OCI-LY3 (cell line): Measurements from ENCODE around the gene MAGI2.

ENCODE experiments used
- H2AFZ ChIP-seq: fragments of 200-600, 300-600 bp; shearing (Covaris generic); 2 replicates; pipeline ENCODE4 v1.6.0; 2014; ENCODE audit warnings: antibody characterized with exemption, low read depth, low read length
- H3K27ac ChIP-seq: fragments of 200-600, 300-600 bp; sonication (generic); 2 replicates; pipeline ENCODE4 v1.5.1; 2014; ENCODE audit warnings: mild to moderate bottlenecking, low read length, moderate library complexity, mixed read lengths
- H3K27me3 ChIP-seq: fragments of 200-600, 300-600 bp; sonication (generic); 2 replicates; pipeline ENCODE4 v1.6.1; 2014; ENCODE audit warnings: low read depth, low read length, mixed read lengths
- H3K36me3 ChIP-seq: fragments of 200-600, 300-600 bp; sonication (generic); replicated peaks from 2 replicates; pipeline ENCODE3; 2014; ENCODE audit warnings: low read depth, low read length, mixed read lengths
- H3K4me1 ChIP-seq: fragments of 300-600, 200-600 bp; sonication (generic); 2 replicates; pipeline ENCODE4 v1.6.1; 2014; ENCODE audit warnings: low read length, mixed read lengths
- H3K4me2 ChIP-seq: fragments of 200-600, 300-600 bp; sonication (generic); 2 replicates; pipeline ENCODE4 v1.6.1; 2014; ENCODE audit warnings: low read length, mixed read lengths
- H3K4me3 ChIP-seq: fragments of 300-600, 200-600 bp; sonication (generic); 2 replicates; pipeline ENCODE4 v1.5.1; 2014; ENCODE audit warnings: antibody characterized with exemption, mild to moderate bottlenecking, low read length, moderate library complexity
- H3K79me2 ChIP-seq: fragments of 300-600, 200-600 bp; shearing (Covaris generic); 2 replicates; pipeline ENCODE4 v1.6.1; 2014; ENCODE audit warnings: mild to moderate bottlenecking, low read length, mixed read lengths
- H3K9ac ChIP-seq: fragments of 300-600, 200-600 bp; shearing (Covaris generic); 2 replicates; pipeline ENCODE4 v1.6.0; 2014; ENCODE audit warnings: mild to moderate bottlenecking, low read length, moderate library complexity
- H3K9me3 ChIP-seq: fragments of 200-600, 300-600 bp; shearing (Covaris generic); 2 replicates; pipeline ENCODE4 v1.6.1; 2014; ENCODE audit warnings: low read length, mixed read lengths; ENCODE audit not compliant: insufficient read depth
- H4K20me1 ChIP-seq: fragments of 200-600, 300-600 bp; sonication (generic); 2 replicates; pipeline ENCODE4 v1.6.1; 2016; ENCODE audit warnings: low read length, mixed read lengths; ENCODE audit not compliant: insufficient read depth
- EZH2phosphoT487 ChIP-seq: fragments of 200-600 bp; shearing (Covaris generic); IDR thresholded peaks from 2 replicates; pipeline ENCODE4 v1.6.1; 2018; ENCODE audit warnings: antibody characterized with exemption, mixed run types, low read depth
- TF ChIP-seq, protein P1 (sequence below): fragments of 200-600, 300-600 bp; sonication (generic); IDR thresholded peaks from 2 replicates; pipeline ENCODE4 v1.5.1; 2014; ENCODE audit warnings: antibody characterized with exemption, low read length, low read depth

The MAGI2 gene

GRCh38 chr7:78315119-78315518 lies 1138.3 kb downstream of the MAGI2 start:
- Histone ChIP-seq H3K4me1 (no peaks in the 10 kb centered on the region), H3K27me3 (no peaks in the 10 kb centered on the region), H3K4me2 (no peak overlapping the region), H3K9ac (no peak overlapping the region), H2AFZ (no peak overlapping the region), H3K36me3 (no peaks in the 10 kb centered on the region), H3K79me2 (no peaks in the 10 kb centered on the region), H3K4me3 (no peak overlapping the region), H3K27ac (no peak overlapping the region), H3K9me3 (no peaks in the 10 kb centered on the region), H4K20me1 (no peaks in the 10 kb centered on the region)
- TF ChIP-seq EZH2phosphoT487 = no peak
- TF ChIP-seq, protein P1, sequence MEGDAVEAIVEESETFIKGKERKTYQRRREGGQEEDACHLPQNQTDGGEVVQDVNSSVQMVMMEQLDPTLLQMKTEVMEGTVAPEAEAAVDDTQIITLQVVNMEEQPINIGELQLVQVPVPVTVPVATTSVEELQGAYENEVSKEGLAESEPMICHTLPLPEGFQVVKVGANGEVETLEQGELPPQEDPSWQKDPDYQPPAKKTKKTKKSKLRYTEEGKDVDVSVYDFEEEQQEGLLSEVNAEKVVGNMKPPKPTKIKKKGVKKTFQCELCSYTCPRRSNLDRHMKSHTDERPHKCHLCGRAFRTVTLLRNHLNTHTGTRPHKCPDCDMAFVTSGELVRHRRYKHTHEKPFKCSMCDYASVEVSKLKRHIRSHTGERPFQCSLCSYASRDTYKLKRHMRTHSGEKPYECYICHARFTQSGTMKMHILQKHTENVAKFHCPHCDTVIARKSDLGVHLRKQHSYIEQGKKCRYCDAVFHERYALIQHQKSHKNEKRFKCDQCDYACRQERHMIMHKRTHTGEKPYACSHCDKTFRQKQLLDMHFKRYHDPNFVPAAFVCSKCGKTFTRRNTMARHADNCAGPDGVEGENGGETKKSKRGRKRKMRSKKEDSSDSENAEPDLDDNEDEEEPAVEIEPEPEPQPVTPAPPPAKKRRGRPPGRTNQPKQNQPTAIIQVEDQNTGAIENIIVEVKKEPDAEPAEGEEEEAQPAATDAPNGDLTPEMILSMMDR = no peak

- Histone ChIP-seq H3K9ac (no peak overlapping the region), H3K27me3 (no peaks in the 10 kb centered on the region), H3K4me1 (no peaks in the 10 kb centered on the region), H3K4me2 (no peak overlapping the region), H2AFZ (no peak overlapping the region), H3K27ac (no peak overlapping the region), H3K9me3 (no peaks in the 10 kb centered on the region), H3K79me2 (no peaks in the 10 kb centered on the region), H3K36me3 (no peaks in the 10 kb centered on the region), H3K4me3 (no peak overlapping the region), H4K20me1 (no peaks in the 10 kb centered on the region)
- TF ChIP-seq EZH2phosphoT487 = no peak
- TF ChIP-seq, protein P1 = no peak
Measured at GRCh38 chr7:78311181-78311580, 1142.3 kb downstream of the MAGI2 start.

DNA sequence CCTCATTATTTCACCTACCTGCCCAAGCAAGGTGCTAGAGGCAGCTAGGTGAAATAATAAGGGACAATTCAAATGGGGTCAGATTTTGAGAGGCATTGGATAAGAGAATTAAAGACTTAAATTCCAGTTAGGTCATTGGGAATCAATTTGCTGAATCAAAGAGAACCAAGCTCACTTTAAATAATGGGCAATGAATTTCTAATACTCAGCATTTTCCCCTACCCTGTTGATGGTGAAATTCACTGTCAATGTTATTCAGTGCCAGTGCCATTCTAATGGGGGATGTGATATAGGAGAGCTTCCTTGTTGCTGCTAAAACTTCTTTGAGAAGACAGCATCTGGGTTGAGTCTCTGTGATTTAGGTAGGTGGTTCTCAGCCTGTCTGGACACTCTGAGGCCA lies 1145.6 kb downstream of the MAGI2 start:
- Histone ChIP-seq H3K27ac (no peak overlapping the region), H4K20me1 (no peaks in the 10 kb centered on the region), H3K4me1 (no peaks in the 10 kb centered on the region), H3K27me3 (no peaks in the 10 kb centered on the region), H3K79me2 (no peaks in the 10 kb centered on the region), H3K36me3 (no peaks in the 10 kb centered on the region), H3K4me2 (no peak overlapping the region), H3K9ac (no peak overlapping the region), H2AFZ (no peak overlapping the region), H3K9me3 (no peaks in the 10 kb centered on the region), H3K4me3 (no peak overlapping the region)
- TF ChIP-seq, protein P1 = no peak
- no peak for TF ChIP-seq EZH2phosphoT487

GRCh38 chr7:78306634-78307033 lies 1146.8 kb downstream of the MAGI2 start:
- no peaks in the 10 kb centered on the region for H3K4me1 ChIP-seq

More at GRCh38 chr7:78306634-78307033, 1146.8 kb downstream of the MAGI2 start:
- no peaks in the 10 kb centered on the region for H3K27me3 ChIP-seq
- no peak overlapping the region for H2AFZ ChIP-seq
- no peaks in the 10 kb centered on the region for H3K36me3 ChIP-seq
- no peaks in the 10 kb centered on the region for H4K20me1 ChIP-seq
- H3K4me2 ChIP-seq = no peak overlapping the region
- H3K9me3 ChIP-seq = no peaks in the 10 kb centered on the region
- H3K27ac ChIP-seq = no peak overlapping the region
- no peak overlapping the region for H3K9ac ChIP-seq
- TF ChIP-seq, protein P1 = no peak
- no peak for TF ChIP-seq EZH2phosphoT487
- H3K4me3 ChIP-seq = no peak overlapping the region
- no peaks in the 10 kb centered on the region for H3K79me2 ChIP-seq
